ENCODE data around the gene PAM16. TPM values are rescaled to one million over a fixed set of nuclear protein-coding genes. Genes with fewer than 3 reads are reported as not detected.

The PAM16 gene
- total and polyA plus RNA-seq, 9 of the 15 experiments (the other 6 are each of a cell fraction or from before 2014, with no cell fraction given): 38.7 to 273 (median 79.3) TPM

DNA sequence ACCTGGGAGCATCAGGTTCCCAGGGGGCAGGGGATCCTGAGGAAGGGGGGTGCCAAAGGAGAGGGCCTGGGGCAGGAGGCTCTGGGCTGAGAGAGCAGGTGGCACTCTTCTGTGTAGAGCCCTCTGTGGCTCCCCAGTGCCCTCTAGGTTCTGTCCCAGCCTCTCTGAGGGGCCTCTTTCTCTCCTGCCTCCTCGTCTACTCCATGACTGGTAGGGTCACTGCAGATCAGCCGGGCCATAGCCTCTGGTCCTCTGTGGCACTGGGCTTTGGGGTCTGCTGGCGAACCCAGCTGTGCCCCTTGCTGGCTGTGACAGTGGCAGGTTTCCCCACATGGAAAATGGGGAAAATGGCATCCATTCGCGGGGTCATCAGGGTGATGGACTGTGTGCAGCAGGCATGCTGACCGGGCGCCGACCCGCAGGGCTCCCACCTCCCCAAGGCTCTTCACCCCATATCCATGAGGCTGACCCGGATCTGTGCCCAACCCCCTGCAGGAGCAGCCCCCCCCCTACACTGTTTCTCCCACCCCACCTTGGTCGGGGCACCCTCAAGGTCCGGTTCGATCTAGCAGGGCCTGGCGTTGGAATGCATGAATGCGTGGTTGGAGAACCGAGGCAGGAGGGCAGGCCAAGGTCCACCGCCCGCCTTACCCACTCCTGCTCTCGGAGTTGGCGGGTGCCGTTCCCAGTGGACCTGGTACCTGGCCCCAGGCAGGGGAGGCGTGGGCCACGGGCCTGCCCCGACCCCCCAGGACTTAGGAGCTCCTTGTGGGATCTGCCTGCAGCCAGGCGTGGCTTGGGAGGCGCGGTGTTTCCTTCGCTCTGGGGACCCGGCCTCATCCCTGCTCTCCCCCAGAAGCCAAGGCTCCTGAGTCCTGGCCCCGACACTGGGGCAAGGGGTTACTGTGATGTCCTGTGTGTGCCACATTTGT, 28.7 kb downstream of the PAM16 start:
- POLR2A ChIA-PET: interaction anchor here (0.6 to 0.7 kb wide), 2 partner anchors 14 to 15 kb away, joined by 3 read pairs; no protein-coding TSS in a partner anchor
- no peak overlapping the region for H3K4me2 ChIP-seq (ENCODE audit: insufficient read depth, low read length)
- 74% methylated on average over 23 of the region's 30 CpGs for WGBS (ENCODE audit: insufficient coverage, low coverage, missing lambda C conversion rate)

More for the DNA sequence above, 28.7 kb downstream of the PAM16 start:
- Histone ChIP-seq H3K27me3 (ENCODE audit: control insufficient read depth in 2 of 2, insufficient read depth in 2 of 2, low read length in 2 of 2) (no peaks in the 10 kb centered on the region), H3K4me1 (replicated peaks in 1 of 2; ENCODE audit: control insufficient read depth in 2 of 2, insufficient read depth in 2 of 2, low read length in 2 of 2) (peaks cover 3 to 86% of the 10 kb centered on the region in 2 experiments; a peak in 4 of 5 replicates), H3K9me1 (ENCODE audit: control insufficient read depth, insufficient read depth, low read length) (no peaks in the 10 kb centered on the region), H3K4me3 (no peak overlapping the region), H2AFZ (ENCODE audit: low read depth, low read length) (no peak overlapping the region), H3K9ac (ENCODE audit: insufficient read depth in 1 of 2, low read depth in 2 of 2, low read length in 2 of 2) (peak overlapping the region in 1 of 2 experiments; percentile 45; a peak in 1 of 4 replicates), H3K79me2 (ENCODE audit: control insufficient read depth, insufficient read depth, low read length) (peaks cover 17% of the 10 kb centered on the region; the same call in 2 of the 3 replicates), H3K9me3 (replicated peaks; ENCODE audit: control insufficient read depth, insufficient read depth, low read depth, low read length) (no peaks in the 10 kb centered on the region), H4K20me1 (replicated peaks; ENCODE audit: control insufficient read depth, insufficient read depth, low read length) (peaks cover 9% of the 10 kb centered on the region), H3K27ac (ENCODE audit: extremely low read depth, low read depth, low read length) (no peak overlapping the region), H3K36me3 (ENCODE audit: control insufficient read depth, insufficient read depth, low read length) (no peaks in the 10 kb centered on the region)
- intact Hi-C loops (cut with micrococcal nuclease) (no loop called here), in situ Hi-C loops (cut with MboI) (loop anchor here (10.0 kb wide), 2 partner anchors 118 to 338 kb away; no protein-coding TSS in a partner anchor)
- ATAC-seq (no peak), FAIRE-seq (no peak), DNase-seq (ENCODE audit: extremely low read depth in 1 of 4, low spot score in 3 of 4) (no peak)
- BruUV-seq (replicated peaks): no TSS peak
- TF ChIP-seq ZFP36 (IDR thresholded peaks at IDR 0.05; ENCODE audit: low read depth, low read length, partially characterized antibody): peak; percentile 55
- no peak for TF ChIP-seq POLR2AphosphoS5 (IDR thresholded peaks at IDR 0.05; ENCODE audit: control insufficient read depth, insufficient read depth, low read depth, low read length)
- no peak for TF ChIP-seq BRD9 (IDR thresholded peaks at IDR 0.05; ENCODE audit: low read depth, partially characterized antibody)
- CTCF ChIA-PET (ENCODE audit: low intra/inter-chr PET ratio): no interaction called here

Measured in K562 (cell line).